GM12872 (cell line): ENCODE measurements around the gene GPR146.

Experiments
- CTCF ChIP-seq: IDR thresholded peaks from 3 replicates; pipeline ENCODE4 v1.5.1; 2011; ENCODE audit warnings: low read depth, mild to moderate bottlenecking, low read length, moderate library complexity; ENCODE audit not compliant: insufficient read depth

Gene GPR146

GRCh38 chr7:1052031-1052818, 7.9 kb downstream of the GPR146 start:
- no peak for TF ChIP-seq CTCF

GRCh38 chr7:1053002-1053411, 8.7 kb downstream of the GPR146 start:
- no peak for TF ChIP-seq CTCF

- TF ChIP-seq CTCF, result no peak
These were observed 9.5 kb downstream of the GPR146 start for GRCh38 chr7:1053816-1054370.

GRCh38 chr7:1054438-1054837, 10.1 kb downstream of the GPR146 start:
- TF ChIP-seq CTCF, result no peak

- TF ChIP-seq CTCF, result no peak
These were observed 10.6 kb downstream of the GPR146 start for GRCh38 chr7:1054861-1055450.

- no peak for TF ChIP-seq CTCF
These were observed 11.2 kb downstream of the GPR146 start for GRCh38 chr7:1055491-1055955.

- no peak for TF ChIP-seq CTCF
These were observed 11.8 kb downstream of the GPR146 start for GRCh38 chr7:1055956-1056784.
